ENCODE results near the gene ENDOD1.

ENDOD1 gene

DNA sequence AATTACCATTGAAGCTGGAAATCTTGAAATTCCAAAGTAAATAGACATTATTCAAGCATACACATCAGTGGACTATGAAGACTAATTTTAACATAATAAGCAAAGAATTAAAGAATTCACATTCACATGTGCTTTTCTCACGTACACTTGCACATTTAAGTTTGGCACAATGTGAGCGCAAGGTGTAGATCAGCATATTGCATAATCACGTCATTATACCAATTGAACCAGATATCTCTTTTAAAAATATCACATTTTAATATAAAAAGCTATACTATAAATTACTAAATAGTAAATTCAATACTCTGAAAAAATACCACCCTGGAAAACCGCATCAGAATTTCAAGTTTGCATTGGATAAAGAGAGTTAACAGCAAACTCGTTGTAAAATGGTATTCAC is 80.6 kb downstream of the ENDOD1 start:
- CTCF ChIA-PET, result interaction anchor here (1.3 to 2.1 kb wide), 3 partner anchors 13 to 18 kb away, joined by 3 to 7 read pairs (median 4); no protein-coding TSS in a partner anchor

DNA sequence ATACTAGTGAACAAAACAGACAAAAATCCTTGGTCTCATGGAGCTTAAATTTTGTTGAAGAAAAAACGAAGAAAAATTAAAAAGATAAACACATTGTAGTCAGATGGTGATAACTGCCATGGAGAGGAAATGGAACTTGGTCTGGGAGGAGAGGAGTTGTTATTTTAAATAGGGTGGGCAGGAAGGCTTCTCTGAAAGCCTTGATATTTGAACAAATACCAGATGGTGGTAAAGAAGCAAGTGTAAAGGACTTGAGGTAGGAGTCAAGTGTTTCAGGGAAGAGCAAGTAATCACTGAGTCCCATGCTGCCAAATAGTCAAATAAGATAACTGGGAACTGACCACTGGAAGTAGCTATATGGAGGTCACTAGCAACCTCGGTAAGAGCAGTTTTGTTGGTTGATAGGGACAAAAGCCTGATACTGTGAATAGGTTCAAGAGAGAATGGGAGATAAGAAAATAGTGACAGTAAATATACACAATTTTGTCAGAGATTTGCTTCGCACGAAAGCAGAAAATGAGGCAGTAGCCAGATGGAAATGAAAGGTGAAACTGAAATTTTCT is 86.3 kb downstream of the ENDOD1 start:
- POLR2A ChIA-PET, result no interaction called here
- CTCF ChIA-PET, result interaction anchor here (1.0 to 2.3 kb wide), 8 partner anchors 12 to 530 kb away, joined by 3 to 11 read pairs (median 4); no protein-coding TSS in a partner anchor
- no peak for DNase-seq (ENCODE audit: extremely low spot score)
- TF ChIP-seq, protein P1, sequence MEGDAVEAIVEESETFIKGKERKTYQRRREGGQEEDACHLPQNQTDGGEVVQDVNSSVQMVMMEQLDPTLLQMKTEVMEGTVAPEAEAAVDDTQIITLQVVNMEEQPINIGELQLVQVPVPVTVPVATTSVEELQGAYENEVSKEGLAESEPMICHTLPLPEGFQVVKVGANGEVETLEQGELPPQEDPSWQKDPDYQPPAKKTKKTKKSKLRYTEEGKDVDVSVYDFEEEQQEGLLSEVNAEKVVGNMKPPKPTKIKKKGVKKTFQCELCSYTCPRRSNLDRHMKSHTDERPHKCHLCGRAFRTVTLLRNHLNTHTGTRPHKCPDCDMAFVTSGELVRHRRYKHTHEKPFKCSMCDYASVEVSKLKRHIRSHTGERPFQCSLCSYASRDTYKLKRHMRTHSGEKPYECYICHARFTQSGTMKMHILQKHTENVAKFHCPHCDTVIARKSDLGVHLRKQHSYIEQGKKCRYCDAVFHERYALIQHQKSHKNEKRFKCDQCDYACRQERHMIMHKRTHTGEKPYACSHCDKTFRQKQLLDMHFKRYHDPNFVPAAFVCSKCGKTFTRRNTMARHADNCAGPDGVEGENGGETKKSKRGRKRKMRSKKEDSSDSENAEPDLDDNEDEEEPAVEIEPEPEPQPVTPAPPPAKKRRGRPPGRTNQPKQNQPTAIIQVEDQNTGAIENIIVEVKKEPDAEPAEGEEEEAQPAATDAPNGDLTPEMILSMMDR (IDR thresholded peaks at IDR 0.05; ENCODE audit: control extremely low read depth, extremely low read depth, low read depth, missing control alignments), result no peak

More for the DNA sequence above, 80.6 kb downstream of the ENDOD1 start:
- no peak for DNase-seq (ENCODE audit: extremely low spot score)
- TF ChIP-seq, protein P1 (IDR thresholded peaks at IDR 0.05; ENCODE audit: control extremely low read depth, extremely low read depth, low read depth, missing control alignments), result no peak
- POLR2A ChIA-PET, result no interaction called here

Data from GM10248 (cell line).